Measurements from ENCODE around the gene BBS9.
"Not testable (repeated sequence)": the region's sequence is repeated elsewhere in the genome, so short reads cannot be mapped to it uniquely, and the experiment has no call there.

BBS9 gene

DNA sequence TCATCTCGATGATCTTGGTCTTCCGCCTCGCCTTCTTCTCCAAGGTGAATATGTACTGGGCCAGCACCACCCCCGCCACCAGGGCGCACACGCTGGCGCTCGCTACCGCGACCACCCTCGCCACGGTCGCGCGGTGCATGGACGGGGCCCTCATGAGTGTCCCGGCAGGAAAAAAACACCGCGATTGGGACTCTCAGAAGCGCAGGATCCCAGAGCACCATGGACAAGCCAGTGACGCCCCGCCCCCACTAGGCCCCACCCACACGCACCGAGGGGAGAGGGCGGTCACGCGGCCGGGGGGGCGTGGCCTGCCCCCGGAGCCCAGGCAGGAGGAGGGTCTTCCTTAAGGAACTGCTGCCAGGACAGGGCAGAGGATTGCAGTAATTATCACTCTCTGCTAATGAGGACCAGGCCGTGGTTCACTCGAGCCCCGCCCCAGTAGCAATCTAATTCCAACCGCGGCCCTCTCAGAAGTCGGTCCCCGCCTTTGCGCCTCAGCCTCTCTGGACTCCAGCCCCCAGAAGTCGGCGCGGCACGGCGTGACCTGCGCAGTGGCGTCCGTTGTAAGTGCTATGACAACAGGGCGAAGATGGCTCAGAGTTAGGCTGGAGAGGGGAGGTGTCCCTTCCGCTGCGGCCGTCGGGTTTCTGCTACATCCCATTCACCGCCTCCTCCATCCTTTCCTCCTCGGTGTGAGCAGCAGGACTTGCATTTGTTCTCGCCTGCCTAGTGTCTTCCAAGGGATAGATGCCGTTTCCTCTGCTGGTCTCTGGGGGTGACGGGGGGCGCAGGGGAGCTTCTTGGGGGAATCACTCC, at the start of gene BBS9:
Gene BBS9, plus strand, starts transcription at position 575 of the 816 bp plus-strand sequence. CDS start 16,689 bp downstream, outside the sequence.
- peak; percentile 83 for DNase-seq (ENCODE audit: low read depth)

DNA sequence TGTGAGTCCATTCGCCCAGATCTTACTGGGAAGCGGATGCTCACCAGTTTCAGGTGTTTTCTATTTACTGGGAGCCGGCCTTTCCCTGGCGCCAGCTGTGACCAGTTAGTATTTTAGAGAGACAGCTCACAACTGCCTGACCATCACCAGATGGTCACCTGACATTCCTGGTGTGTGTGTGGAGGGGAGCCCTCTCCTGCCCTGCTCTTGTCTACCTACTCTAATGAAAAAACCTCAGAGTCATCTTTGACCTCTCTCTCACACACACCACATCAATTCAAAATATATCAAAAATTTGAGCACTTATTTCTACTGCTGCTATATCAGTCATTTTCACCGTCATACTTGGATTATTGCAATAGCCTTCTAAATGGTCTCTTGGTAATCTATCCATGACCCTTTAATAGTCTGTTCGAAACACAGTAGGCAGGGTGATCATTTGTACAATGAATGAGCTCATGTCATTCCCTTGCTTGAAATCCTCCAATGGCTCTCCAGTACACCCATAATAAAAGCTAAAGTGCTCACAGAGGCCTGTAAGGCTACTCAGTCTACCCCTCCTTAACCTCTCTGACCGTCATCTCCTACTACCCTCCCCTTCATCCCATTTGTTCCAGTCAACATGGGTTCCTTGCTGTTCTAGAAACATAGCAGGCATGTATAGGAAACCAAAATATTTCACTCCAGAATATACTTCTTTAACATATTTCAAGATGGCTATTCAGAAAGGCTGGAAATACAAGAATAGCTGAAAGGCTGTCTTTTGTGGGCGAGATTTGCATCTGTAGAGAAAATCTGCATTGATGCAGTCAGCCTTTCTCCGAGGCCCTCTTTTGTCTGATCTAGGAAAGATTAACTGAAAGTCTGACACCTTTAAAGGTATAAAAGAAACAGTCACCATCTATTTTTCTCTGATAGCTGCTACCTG, 49.3 kb upstream of the BBS9 start:
- DNase-seq (ENCODE audit: low read depth) = no peak

DNA sequence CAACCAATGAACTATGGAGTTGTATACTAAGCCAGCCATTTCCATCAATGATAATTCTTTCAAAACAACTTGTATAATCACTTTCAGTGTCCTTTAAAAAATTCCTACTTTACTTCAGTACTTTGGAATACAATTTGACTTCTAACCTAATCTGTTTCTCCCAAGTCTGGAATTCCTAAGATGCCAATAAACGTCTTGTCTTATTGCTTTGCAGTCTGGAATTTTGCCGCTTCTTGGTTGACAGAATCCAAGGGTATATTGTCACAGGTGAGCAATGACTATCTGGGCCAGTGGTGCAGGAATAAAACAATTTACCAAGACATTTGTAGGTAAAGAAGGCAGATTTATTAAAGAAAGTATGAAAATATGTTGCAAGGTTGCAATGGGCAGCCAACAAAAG, 42.0 kb upstream of the BBS9 start:
- DNase-seq (ENCODE audit: low read depth) = no peak

DNA sequence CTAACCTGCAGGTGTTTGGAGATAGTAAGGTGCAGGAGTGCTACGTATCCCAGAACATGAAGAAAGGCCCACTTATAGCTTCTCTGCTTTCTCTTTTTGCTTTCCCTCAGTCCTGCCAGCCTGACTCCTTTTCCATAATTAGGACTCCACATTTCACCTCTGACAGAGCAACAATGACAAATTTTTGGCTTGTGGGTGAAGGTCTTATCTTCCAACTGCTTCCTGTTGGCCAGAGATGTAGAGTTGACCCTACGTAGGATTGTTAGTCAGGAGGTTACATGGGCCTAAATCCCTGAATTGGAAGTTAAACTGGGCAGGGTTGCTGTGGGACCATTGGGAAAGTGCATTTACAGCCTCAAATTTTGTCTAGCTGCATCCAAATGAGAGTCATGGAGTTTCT, 41.5 kb upstream of the BBS9 start:
- DNase-seq (ENCODE audit: low read depth) = no peak

DNA sequence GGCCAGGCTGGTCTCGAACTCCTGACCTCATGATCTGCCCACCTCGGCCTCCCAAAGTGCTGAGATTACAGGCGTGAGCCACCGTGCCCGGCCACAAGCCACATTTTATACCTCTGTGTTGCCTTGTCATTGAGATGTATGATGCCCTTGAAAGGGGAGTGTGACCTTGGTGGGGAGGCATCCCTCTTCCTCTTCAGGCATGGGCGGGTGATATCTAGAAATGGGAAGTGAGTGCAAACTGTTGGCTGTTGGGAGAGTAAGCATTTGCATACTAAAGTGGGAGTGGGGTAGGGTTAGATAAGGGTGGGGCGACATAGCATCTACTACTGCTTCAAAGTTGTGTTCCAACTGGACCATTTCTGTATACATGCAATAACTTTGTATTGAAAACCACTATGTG, 40.2 kb upstream of the BBS9 start:
- no peak for DNase-seq (ENCODE audit: low read depth)

DNA sequence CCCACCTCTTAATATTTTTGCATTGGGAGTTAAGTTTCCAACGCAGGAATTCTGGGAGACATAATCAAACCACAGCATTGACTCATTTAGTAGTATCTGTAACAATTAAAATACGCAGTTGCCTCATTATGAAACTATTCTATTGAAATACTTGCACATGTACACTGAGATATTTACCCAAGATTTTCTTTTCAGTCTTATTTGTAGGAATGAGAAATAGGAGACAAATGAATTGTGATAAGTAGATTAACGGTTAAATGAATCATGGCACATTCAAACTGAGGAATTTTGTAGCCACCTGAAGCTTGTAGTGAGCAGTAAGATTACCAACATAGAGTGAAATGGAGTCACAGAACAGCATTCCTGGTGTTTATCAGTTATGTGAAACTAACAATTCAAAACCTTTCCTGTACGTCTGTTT, 38.2 kb upstream of the BBS9 start:
- no peak for DNase-seq (ENCODE audit: low read depth)

DNA sequence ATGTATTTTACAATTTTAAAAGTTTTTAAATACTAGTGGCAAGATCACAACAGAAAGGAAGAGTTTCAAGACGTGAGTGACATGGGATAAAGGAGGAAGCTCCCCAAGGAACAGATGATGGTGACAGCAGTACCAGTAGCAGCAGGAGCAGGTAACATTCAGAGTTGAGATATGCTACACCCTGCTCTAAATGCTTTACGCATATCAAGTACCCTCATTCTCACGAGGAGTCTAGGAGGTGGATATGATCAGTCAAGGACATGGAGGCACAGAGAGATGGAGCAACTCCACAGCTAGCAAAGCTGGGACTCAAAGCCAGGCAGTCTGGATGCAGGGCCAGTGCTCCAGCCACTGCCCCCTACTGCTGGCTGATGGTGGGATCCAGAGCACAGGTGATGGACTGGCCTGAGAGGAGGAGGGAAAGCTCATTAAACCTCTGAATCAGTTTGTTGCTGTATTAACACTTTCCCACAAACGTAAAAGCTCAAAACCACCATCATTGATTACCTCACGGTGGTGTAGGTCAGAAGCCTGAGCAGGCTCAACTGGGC, 37.6 kb upstream of the BBS9 start:
- no peak for DNase-seq (ENCODE audit: low read depth)

DNA sequence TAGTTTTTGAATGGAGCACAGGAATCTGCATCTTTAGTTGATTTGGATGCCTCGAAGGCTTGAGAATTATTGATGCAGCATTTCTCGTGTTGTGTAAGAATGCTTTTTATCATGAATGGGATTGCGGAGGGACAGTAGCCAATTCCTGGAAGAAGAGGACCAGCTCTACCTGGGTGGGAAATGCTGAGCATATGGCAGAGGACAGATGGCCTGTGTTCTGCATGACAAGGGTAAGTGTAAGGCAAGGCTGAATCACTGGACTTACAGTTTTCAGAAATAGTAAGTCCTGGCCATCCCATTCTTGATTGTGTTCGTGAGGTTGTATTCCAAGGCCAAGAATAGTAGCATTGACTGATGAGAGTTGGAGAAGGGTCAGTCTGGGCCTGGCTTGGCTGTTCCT, 36.1 kb upstream of the BBS9 start:
- DNase-seq (ENCODE audit: low read depth) = no peak

DNA sequence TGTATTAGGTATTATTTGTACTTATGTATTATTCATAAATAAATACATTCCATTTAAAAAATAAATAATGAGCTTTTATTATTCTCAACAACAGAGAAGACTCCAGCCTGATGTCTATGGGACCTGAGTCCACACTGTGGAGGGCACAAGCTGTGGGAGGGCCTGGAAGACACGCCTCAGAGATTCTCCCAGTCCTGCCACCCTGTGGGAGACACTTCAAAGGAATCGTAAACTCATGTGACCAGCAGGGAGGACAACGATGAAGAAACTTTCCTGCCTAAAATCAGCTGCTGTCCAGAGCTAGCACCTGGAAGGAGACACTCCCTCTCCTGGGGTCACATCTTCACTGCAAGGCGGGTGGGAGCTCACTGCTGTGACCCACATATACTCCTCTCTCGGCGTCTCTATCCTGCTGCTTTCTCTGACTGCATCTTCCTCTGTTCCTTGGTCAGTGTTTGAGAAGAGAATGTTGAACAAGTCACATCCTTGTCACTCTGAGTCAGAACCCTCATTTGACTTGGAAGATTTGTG, 34.6 kb upstream of the BBS9 start:
- not testable (repeated sequence) for DNase-seq (ENCODE audit: low read depth)

DNA sequence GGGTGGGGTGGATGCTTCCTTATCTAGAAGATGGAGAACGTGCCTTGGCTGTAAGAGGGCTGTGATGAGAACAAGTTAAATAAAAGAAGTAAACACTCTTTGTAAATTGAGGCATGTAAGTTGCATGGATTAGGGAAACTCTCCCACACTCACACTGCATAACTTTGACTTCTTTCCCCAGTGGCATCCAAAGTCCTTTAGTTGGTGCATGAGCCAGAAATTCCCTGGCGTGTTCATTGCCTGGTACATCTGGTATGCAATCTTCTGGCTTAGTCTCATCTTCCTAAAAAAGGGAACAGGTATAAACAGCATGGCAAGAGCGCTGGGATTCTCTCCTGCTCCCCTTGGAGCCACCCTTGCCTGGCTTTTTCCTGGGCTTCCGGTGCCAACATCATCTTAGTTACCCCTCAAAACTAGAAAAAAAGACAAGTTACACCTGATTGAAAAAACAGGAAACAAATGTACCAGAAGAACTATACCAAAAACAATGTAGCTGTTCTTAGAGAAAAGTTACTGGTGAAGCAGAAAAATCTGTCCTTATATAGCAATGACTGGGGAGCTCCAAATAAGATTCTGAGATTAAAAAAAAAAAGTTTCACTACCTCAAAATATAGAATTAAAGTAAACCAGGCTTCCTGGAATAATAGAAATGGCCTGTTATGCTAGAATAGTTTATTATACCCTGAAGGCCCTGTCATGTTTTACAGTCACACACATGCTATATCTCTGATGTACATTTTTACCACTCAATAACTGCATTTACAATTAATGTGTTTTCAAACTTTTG, 30.0 kb upstream of the BBS9 start:
- no peak for DNase-seq (ENCODE audit: low read depth)

DNA sequence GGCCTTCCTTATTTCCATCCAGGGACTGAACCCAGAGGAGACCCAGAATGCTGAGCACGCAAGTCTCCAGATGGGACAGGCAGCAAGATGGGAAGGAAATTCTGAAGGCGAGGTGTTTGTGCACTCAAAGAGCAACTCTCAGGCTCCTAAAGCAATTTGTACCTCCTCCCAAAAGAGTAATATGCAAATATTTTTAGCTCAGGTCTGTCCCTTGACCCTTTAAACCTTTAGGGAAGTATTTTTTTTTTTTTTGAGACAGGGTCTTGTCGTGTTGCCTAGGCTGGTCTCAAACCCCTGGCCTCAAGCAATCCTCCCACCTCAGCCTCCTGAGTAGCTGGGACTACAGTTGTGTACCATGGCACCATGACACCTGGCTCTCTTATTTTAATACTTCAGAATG, 28.6 kb upstream of the BBS9 start:
- DNase-seq (ENCODE audit: low read depth) = no peak

DNA sequence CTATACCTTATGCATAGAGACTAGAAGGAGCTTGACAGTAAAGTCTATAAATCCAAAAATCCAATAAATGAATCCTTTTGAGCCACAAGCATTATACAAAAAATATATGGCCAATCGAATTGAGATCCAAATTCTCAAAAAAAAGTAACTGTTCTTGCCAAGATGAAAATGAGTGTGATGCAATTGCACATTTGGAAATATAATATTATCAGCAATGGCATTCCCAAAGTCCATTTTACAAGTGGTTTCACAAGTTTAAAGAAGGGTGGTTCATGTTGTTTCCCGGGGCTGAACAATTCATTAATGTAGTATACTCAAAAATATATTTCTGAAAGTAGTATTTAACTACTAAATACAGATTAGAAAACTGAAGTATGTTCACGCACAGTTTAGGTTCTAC, 27.5 kb upstream of the BBS9 start:
- DNase-seq (ENCODE audit: low read depth) = no peak

DNA sequence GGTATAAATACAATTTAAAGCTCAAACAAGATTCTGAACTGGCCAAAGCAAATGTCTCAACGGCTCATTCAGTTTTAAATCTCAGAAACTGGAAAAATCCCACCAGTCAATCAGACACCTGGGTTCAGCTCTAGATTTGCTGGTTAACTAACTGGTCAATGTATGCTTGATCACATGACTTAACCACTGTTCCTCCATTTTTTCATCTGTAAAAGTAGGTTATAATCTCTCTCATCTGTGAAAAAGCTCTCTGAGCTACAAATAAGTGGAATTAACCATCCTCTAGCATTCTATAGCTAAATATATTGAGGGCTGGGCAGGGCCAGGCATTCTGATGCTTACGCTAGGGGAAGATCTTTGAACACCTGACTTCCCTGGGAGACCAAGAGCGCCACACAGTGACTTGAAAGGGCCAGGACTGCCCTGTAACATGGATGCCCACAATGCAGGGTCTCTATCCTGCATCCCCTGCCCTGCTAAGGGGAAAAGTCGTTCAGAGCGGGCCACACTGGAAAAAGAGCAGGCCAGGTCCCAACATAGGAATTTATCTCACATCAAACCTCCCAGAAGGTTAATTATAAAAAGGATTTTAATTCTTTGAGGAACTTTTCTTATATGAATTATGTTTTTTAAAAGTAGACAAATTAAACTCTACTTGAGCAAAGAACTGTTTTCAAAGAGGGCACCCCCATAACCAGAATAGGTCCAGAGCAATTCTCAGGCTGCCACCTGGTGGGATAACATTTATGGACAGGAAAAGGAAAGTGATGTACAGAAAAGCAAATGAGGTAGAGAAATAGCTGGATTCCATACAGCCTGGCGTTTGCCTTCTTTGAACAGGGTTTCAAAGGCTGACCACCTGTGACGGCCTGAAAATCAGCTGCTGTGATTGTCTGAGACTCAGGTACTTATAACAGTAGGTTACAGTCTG, 22.0 kb upstream of the BBS9 start:
- no peak for DNase-seq (ENCODE audit: low read depth)

DNA sequence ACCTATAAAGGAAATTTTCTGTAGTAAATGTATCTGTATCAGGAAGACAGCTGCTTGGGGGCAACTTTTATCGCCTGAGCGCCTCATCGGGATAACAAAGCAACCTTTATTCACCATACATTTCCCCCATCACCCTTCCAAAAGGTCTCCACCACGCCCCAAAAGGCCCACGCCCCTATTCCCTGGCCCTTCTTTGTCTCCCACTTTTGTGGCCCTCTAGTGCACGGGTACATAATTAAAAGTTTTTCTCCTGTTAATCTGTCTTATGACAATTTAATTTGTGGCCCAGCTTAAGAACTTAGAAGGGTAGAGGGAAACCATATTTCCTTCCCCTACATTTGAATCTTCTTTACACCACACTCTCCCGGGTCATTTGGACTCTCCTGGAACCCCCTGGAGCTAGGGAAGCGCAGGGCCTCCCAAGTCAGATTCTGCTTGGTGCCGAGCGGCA, 20.8 kb upstream of the BBS9 start:
- no peak for DNase-seq (ENCODE audit: low read depth)

DNA sequence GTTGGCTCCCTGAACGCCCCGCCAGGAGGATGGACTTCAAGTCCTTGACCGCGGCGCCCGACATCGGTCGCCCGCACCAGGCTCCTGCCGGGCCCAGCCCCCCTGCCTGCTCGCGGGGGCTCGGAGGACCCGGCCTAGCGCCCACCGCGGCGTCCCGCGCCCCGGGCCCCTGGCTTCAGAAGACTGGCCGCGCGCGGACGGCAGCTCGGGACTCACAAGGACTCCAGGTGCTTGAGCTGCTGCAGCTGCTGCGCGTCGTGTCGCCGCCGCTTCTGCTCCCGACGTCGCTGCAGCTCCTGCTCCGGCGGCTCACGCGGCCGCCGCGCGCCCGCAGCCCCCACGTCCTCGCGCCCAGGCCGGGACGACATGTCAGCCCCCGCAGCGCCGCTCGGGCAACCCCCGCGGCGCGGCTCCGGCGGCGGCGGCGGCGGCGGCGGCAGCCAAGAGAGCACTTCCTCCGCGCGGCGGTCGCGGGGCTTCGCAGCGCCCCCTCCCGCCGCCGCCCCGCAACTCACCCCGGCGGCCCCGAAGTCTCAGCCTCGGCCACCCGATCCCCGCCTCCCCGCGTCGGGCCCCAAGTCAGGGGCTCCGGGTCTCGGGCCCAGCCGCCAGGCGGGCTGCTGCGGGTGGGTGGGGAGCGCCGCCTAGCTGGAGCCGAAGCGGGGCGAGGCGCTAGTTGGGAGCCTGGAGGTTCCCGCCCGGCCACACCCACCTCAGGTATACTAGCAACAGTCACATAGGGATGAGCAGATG, 20.2 kb upstream of the BBS9 start, which contains the start of gene RP9:
Gene RP9, minus strand, starts transcription at position 400 of the 753 bp plus-strand sequence. Its CDS starts 32 bp downstream, at position 368.
- DNase-seq (ENCODE audit: low read depth) = peak; percentile 45

DNA sequence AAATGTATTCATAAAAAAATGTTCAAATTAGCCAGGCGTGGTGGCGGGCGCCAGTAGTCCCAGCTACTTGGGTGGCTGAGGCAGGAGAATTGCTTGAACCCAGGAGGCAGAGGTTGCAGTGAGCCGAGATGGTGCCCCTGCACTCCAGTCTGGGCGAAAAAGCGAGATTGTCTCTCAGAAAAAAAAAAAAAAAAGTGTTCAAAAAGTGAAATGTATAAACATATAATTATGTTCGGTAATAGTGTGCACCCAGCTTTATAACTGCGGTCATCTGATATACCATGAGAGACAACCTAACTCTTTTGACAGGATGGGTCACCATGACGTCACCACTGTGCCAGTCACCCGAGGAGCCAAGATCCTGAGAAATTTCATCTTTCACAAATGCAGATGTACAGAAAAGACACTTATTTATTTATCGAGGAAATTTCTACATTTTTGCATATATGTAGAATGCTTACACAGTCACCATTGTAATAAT, 19.6 kb upstream of the BBS9 start:
- DNase-seq (ENCODE audit: low read depth) = no peak

DNA sequence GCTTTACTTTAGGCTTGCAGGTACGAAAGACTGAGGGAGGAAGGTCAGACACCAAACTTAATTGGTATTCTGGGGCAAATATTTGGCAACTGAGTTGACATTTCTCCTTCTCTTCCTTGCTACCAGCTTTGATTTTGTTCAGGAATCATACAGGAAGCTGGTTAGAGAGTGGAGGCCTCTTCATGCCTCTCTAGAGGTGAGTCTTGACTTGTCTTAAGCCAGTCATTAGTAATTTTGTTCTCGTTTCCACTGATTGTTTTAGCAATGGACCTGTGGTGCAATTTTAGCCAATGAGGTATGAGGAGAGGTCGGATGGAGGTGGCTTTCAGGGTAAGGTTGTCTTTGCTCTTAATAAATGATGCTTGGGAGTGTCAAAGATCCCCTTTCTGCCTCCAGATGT, 17.8 kb upstream of the BBS9 start:
- DNase-seq (ENCODE audit: low read depth) = no peak

DNA sequence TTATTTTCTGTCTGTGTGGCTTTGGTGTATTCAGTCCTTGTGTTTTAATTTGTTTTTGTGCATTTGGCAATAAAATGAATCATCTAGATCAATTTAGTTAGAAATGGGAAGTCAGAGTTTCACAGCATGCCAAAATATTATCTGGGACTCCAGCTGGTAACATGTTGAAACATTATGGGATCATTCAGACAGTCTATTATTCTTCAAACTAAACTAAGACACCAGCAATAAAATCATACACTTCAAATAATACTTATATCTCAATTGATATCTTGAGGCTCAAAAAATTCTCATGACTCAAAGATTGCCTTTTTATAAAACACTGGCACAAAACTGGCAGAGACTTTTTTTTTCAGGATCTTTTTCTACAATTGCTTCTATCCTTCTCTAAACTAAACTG, 14.4 kb upstream of the BBS9 start:
- DNase-seq (ENCODE audit: low read depth) = no peak

DNA sequence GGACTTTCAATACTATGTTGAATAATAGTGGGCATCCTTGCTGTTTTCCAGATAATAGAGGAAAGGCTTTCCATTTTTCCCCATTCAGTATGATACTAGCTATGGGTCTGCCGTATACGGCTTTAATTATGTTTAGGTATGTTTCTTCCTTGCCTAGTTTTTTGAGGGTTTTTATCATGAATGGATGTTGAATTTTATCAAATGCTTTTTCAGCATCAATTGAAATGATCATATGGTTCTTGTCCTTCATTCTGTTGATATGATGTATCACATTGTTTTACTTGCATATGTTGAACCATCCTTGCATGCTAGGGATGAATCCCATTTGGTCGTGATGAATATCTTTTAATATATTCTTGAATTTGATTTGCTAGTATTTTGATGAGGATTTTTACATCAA, 11.0 kb upstream of the BBS9 start:
- DNase-seq (ENCODE audit: low read depth) = no peak

Data from stimulated activated CD8-positive, alpha-beta memory T cell treated with anti-CD3 and anti-CD28 coated beads, Interleukin-12 subunit alpha, Interleukin-12 subunit beta, amount 100 ng/mL, for 1 hour (primary cell).